GM10847 (cell line): ENCODE measurements around the gene PDC.

Source experiments
- POLR2A ChIP-seq: IDR thresholded peaks from 2 replicates; pipeline ENCODE4 v1.6.1; 2011; ENCODE audit not compliant: insufficient read length; ENCODE audit errors: extremely low read depth

Gene PDC

DNA sequence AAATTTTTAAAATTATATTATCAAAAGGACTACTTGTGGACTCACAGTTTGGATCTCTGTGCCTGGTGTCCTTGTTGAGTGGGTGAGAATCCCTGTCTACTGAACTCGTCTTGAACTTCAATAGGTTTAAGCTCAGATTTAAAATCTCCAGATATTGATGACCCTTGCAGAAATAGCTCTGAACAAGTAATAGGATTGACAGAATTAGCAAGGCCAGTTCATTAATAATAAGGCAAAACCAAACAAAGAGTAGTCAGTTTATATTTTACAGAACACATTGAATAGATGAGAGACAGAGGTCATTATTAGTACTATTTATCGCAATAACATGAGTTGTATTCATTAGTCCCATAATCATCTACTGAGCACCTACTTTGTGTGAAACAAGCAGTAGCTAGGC lies at the start of gene PDC:
Gene PDC (minus strand): TSS at position 101 of the 400 bp plus-strand sequence. CDS start 11,655 bp downstream, outside the sequence.
- TF ChIP-seq POLR2A: no peak

DNA sequence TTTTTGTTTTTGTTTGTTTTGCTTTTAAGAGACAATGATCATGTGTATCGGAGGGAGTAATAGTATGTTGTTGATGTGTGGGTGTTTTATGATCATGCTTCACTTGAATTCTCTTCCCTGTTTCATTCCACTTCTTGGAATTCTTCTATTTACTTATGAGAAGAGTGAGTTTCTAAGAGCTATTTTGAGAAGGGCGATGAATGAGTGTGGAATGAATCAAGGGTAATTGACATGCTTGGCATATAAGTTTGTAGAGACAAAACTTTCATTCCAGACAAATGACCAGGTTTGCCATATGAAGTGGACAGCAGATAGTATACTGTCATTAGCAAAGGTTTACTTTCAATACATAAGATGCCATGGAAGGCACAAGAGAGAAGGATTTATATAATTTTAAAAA lies 42.3 kb upstream of the PDC start:
- no peak for TF ChIP-seq POLR2A

GRCh38 chr1:186502087-186502486 lies 41.2 kb upstream of the PDC start:
- no peak for TF ChIP-seq POLR2A

GRCh38 chr1:186500804-186501203 lies 39.9 kb upstream of the PDC start:
- no peak for TF ChIP-seq POLR2A

GRCh38 chr1:186499571-186499970 lies 38.7 kb upstream of the PDC start:
- no peak for TF ChIP-seq POLR2A

DNA sequence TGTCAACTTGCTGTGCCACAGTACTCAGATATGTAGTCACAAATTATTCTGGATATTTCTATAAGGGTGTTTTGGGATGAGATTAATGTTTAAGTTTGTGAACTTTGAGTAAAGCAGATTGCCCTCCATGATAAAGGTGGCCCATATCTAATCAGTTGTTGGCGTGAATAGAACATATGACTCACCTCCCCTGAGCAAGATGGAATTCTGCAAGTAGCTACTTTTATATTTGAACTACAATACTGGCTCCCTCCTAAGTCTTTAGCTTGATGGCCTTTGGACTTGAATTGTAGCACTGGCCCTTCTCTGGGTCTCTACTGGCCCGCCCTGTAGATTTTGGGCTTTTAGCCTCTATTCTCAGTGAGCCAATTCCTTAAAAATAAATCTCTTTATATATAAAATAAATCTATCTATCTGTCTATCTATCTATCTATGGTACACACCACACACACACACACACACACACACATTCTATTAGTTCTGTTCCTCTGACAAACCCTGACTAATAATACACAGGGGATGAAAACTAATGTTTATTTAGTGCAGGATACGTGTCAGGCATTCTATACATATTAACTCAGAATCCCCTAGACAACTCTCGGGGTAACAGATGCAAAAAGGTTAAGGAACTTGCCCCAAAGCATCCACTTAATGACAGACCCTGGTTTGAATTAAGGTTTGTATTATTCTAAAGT lies 37.9 kb upstream of the PDC start:
- TF ChIP-seq POLR2A: no peak

DNA sequence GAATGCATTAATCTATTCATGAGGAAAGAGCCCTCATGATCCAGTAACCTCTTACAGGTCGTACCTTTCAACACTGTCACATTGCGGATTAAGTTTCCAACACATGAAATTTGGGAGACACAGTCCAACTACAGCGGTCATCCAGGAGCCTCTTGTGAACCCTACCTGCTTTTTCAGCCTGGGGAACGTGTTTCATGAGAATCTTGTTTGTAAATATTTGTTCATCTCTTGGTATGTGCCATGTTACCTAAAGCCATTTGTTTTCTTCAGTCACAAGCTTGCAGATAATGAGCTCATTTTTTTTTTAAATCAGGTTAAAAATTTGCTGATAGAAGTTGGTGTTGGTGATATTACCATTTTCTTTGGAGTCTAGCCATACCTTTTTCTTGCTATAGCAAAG lies 37.2 kb upstream of the PDC start:
- no peak for TF ChIP-seq POLR2A

GRCh38 chr1:186497651-186498050 lies 36.7 kb upstream of the PDC start:
- no peak for TF ChIP-seq POLR2A

GRCh38 chr1:186496171-186496851 lies 35.4 kb upstream of the PDC start:
- TF ChIP-seq POLR2A: no peak

- TF ChIP-seq POLR2A: no peak
Observed at GRCh38 chr1:186494832-186495271, 33.9 kb upstream of the PDC start.

GRCh38 chr1:186492531-186493291 lies 31.8 kb upstream of the PDC start:
- TF ChIP-seq POLR2A: no peak

- TF ChIP-seq POLR2A: no peak
Observed at GRCh38 chr1:186491336-186491735, 30.4 kb upstream of the PDC start.

- no peak for TF ChIP-seq POLR2A
Observed at GRCh38 chr1:186487163-186487562, 26.2 kb upstream of the PDC start.

DNA sequence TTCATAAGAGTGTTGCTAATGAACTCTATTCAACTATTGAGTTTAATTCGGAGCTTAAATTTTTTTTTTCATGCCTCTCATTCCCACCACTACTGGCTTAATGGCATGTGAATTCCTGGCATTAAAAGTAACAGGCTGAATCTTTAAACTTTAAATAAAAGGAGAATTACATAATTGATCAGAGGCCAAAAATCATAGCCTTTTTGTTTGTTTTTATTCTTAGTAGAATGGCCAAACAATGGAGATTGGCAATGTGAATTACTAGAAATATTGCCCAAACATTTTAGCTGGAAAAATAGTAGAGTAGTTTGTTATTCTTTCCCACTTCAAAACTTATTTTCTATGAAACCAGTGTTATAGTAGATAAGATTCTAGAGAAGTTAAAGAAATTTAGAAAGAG lies 25.1 kb upstream of the PDC start:
- no peak for TF ChIP-seq POLR2A

- TF ChIP-seq POLR2A: no peak
Observed at GRCh38 chr1:186483561-186483960, 22.6 kb upstream of the PDC start.
